ENCODE results near the gene ABLIM3.

DNA sequence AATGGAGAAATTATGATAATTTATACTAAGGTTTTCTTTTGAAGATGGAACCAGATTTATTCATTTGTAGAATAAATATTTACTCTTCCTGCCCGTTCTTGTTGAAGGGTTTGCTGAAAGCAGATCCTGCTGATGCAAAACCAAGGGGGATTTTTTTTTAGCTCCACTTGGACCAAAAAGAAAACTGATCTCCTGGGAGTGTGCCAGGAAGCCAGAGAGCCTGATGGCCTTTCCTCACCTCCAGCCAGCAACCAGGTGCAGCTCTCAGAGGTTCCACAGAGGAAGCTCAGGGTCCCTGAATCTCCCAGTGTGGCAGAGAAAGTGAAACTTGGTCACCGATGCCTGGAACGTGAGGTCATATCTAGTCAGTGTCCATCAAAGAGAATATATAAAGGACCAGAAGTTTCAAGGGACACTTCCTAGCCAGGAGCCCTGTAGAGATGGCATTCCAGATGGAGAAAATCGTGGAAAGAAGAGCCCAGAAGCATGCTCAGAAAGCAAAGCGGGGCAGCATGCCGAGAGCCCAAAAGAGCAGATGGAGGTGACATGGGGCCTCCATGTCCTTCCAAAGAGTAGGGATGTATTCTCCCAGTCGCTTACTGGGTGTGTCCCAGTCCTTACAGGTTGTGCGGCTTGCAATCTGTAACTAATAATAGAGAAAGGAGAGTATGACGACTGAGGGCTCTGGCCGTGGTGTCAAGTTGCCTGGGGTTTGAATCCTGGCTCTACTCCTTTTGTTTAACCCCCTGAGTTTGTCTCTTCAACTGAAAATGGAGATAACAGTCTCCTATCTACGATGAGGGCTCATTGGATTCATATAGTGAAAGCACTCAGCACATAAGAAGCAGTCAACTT, 142.6 kb downstream of the ABLIM3 start:
- TF ChIP-seq, protein P1, sequence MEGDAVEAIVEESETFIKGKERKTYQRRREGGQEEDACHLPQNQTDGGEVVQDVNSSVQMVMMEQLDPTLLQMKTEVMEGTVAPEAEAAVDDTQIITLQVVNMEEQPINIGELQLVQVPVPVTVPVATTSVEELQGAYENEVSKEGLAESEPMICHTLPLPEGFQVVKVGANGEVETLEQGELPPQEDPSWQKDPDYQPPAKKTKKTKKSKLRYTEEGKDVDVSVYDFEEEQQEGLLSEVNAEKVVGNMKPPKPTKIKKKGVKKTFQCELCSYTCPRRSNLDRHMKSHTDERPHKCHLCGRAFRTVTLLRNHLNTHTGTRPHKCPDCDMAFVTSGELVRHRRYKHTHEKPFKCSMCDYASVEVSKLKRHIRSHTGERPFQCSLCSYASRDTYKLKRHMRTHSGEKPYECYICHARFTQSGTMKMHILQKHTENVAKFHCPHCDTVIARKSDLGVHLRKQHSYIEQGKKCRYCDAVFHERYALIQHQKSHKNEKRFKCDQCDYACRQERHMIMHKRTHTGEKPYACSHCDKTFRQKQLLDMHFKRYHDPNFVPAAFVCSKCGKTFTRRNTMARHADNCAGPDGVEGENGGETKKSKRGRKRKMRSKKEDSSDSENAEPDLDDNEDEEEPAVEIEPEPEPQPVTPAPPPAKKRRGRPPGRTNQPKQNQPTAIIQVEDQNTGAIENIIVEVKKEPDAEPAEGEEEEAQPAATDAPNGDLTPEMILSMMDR (IDR thresholded peaks at IDR 0.05; ENCODE audit: insufficient read depth, low read depth, low read length), result no peak
- no peak for TF ChIP-seq EZH2 (IDR thresholded peaks at IDR 0.05; ENCODE audit: insufficient read depth, low read length)
